Pancreas (tissue), 10 donors: ENCODE data around the gene LAMP2. TPM values are rescaled to one million over a fixed set of nuclear protein-coding genes. Genes with fewer than 3 reads are reported as not detected.

Experiments
- ATAC-seq, 4 donors: fragments of 200-7000 bp; cut with Tn5 transposase; one replicate each; pipeline versions ENCODE4 v1.8.0 to v1.9.1; 2020; ENCODE audit warnings: mild to moderate bottlenecking in 4 of 4, moderate library complexity in 4 of 4
- DNase-seq, 6 donors: peaks; one replicate each; pipeline ENCODE4 v3.0.0-alpha.2; 2020
- FAIRE-seq: peaks from 2 replicates; lab custom pipeline; 2012; peaks lifted over from hg19 to GRCh38; lab: Jason Lieb, UNC
- H3K27ac ChIP-seq, 4 donors: fragments of 200-600 bp; sonication (generic); 1 replicate in 3 of 4; 2 replicates in 1 of 4; pipeline versions ENCODE4 v1.5.0 to v1.8.0; 2020
- H3K27me3 ChIP-seq, 4 donors: fragments of 200-600 bp; one replicate each; pipeline ENCODE4 v1.8.0; 2021
- H3K36me3 ChIP-seq, 3 donors: fragments of 200-600 bp; sonication (generic) in 1 of 3; one replicate each; pipeline versions ENCODE4 v1.5.0 to v1.8.0; 2020 to 2021
- H3K4me1 ChIP-seq, 3 donors: fragments of 200-600 bp; one replicate each; pipeline ENCODE4 v1.8.0; 2021
- H3K4me3 ChIP-seq, 4 donors: fragments of 200-600 bp; sonication (generic) in 2 of 4; one replicate each; pipeline versions ENCODE4 v1.5.0 to v1.8.0; 2020 to 2021
- H3K9me3 ChIP-seq, 4 donors: fragments of 200-600 bp; one replicate each; pipeline ENCODE4 v1.8.0; 2021
- CTCF ChIP-seq, 4 donors: fragments of 200-600 bp; sonication (generic) in 3 of 4; IDR thresholded peaks; one replicate each; pipeline versions ENCODE4 v1.5.0 to v1.8.0; 2021; ENCODE audit warnings: antibody characterized with exemption in 4 of 4
- WGBS, 2 donors: extraction: QIAGEN DNeasy Blood & Tissue Kit; methylation state at CpG; one replicate each; pipeline ENCODE4 v1.1.7; 2013; 5-methylcytosine and 5-hydroxymethylcytosine counted together
- intact Hi-C, 3 donors: fragments of 100-400 bp; cut with DNase I; formaldehyde crosslinking; loops; one replicate each; pipeline versions ENCODE4 v1.11.1 to v1.14.2; 2022
- polyA plus RNA-seq, 2 donors: library from polyadenylated mRNA; stranded (reverse); fragments of 200-250 nt; gene quantifications; one replicate each; pipeline ENCODE4 v1.2.3, GENCODE V29; 2013
- total RNA-seq, 6 donors: library from RNA; stranded (reverse); fragmentation: NEBNext Ultra II Directional in 4 of 6; extraction: Animal tissue kit (Norgen Biotek cat#: 25700) in 4 of 6; gene quantifications; one replicate each; pipeline versions ENCODE4 v1.2.1 to v1.2.4, GENCODE V29; 2021 to 2023
- donor health status: healthy with polysubstance abuse.
- donor health status: DM: no; HTN: no; CAD: no; lungs with moderate emphysema.
- donor health status: DM: no; HTN: no; CAD: no.
- donor health status: control.
- donor health status: control.
- donor health status: Bipolar disorder and iron deficiency.
- donor health status: DM: yes; HTN: yes; CAD: no.
- donor health status: DM: no; HTN: no; CAD: no.
- donor health status: DM: no; HTN: no; CAD: no.
- donor health status: DM: yes; HTN: yes; CAD: no.

LAMP2 gene
- total and polyA plus RNA-seq, 8 donors, result 14.1 to 96.3 (median 41.1) TPM

GRCh38 chrX:120453985-120454384, 15.1 kb downstream of the LAMP2 start:
- intact Hi-C loops, result no loop called here
- Histone ChIP-seq H3K27ac (no peak overlapping the region), H3K27me3 (no peaks in the 10 kb centered on the region), H3K4me3 (no peak overlapping the region), H3K4me1 (no peaks in the 10 kb centered on the region), H3K36me3 (no peaks in the 10 kb centered on the region), H3K9me3 (no peaks in the 10 kb centered on the region)
- FAIRE-seq (no peak), DNase-seq (no peak), ATAC-seq (no peak)
- TF ChIP-seq CTCF (IDR thresholded peaks at IDR 0.05), result no peak
- 76 to 86% methylated on average over 5 of the region's 5 CpGs for WGBS, 2 donors

- Histone ChIP-seq H3K4me3 (no peak overlapping the region), H3K36me3 (no peaks in the 10 kb centered on the region), H3K4me1 (no peaks in the 10 kb centered on the region), H3K27ac (no peak overlapping the region), H3K9me3 (no peaks in the 10 kb centered on the region), H3K27me3 (no peaks in the 10 kb centered on the region)
- peak in 3 of 4 donors; percentile 42 to 48 (median 45) for ATAC-seq
- no peak for TF ChIP-seq CTCF (IDR thresholded peaks at IDR 0.05)
- FAIRE-seq, result no peak
- no peak for DNase-seq
- intact Hi-C loops, result no loop called here
- WGBS, 2 donors, result 37 to 50% methylated on average over 3 of the region's 3 CpGs
Measured at GRCh38 chrX:120452131-120452530, 17.0 kb downstream of the LAMP2 start.

GRCh38 chrX:120450163-120450562, 18.9 kb downstream of the LAMP2 start:
- Histone ChIP-seq H3K27me3 (no peaks in the 10 kb centered on the region), H3K4me1 (no peaks in the 10 kb centered on the region), H3K36me3 (no peaks in the 10 kb centered on the region), H3K4me3 (no peak overlapping the region), H3K27ac (no peak overlapping the region), H3K9me3 (no peaks in the 10 kb centered on the region)
- ATAC-seq, result no peak
- DNase-seq, result no peak
- no peak for TF ChIP-seq CTCF (IDR thresholded peaks at IDR 0.05)
- intact Hi-C loops, result no loop called here
- 61 to 74% methylated on average over 3 of the region's 3 CpGs for WGBS, 2 donors
- FAIRE-seq, result no peak

GRCh38 chrX:120446498-120446897, 22.6 kb downstream of the LAMP2 start:
- 60 to 68% methylated on average over 8 of the region's 8 CpGs for WGBS, 2 donors
- Histone ChIP-seq H3K36me3 (no peaks in the 10 kb centered on the region), H3K9me3 (no peaks in the 10 kb centered on the region), H3K4me1 (no peaks in the 10 kb centered on the region), H3K27ac (no peak overlapping the region), H3K4me3 (no peak overlapping the region), H3K27me3 (no peaks in the 10 kb centered on the region)
- intact Hi-C loops, result no loop called here
- TF ChIP-seq CTCF (IDR thresholded peaks at IDR 0.05), result no peak
- DNase-seq, result no peak
- no peak for FAIRE-seq
- peak in 1 of 4 donors; percentile 12 for ATAC-seq

- no peak for TF ChIP-seq CTCF (IDR thresholded peaks at IDR 0.05)
- no peak for DNase-seq
- H3K4me3 ChIP-seq, result no peak overlapping the region
- peaks cover 0 to 5% (median 0%) of the 10 kb centered on the region in 3 donors for H3K36me3 ChIP-seq
- ATAC-seq, result no peak
- H3K9me3 ChIP-seq, result no peaks in the 10 kb centered on the region
- H3K27ac ChIP-seq, result no peak overlapping the region
- 73 to 91% methylated on average over 3 of the region's 3 CpGs for WGBS, 2 donors
- no peaks in the 10 kb centered on the region for H3K27me3 ChIP-seq
- FAIRE-seq, result no peak
- no peaks in the 10 kb centered on the region for H3K4me1 ChIP-seq
- intact Hi-C loops, result no loop called here
Measured at GRCh38 chrX:120439921-120440320, 29.2 kb downstream of the LAMP2 start.
